K562 (cell line): ENCODE measurements around the gene AFDN. TPM values are rescaled to one million over a fixed set of nuclear protein-coding genes. Genes with fewer than 3 reads are reported as not detected.

Experiments
- ATAC-seq: fragments of 200-7000 bp; cut with Tn5 transposase; 3 replicates; pipeline ENCODE4 v1.9.1; 2020; ENCODE audit warnings: moderate library complexity
- BruUV-seq: library from RNA; stranded (reverse); fragments of 400-500 nt; replicated peaks from 2 replicates; lab custom pipeline; 2021; lab: Mats Ljungman, UMichigan
- CTCF ChIA-PET: fragments of 300-600 bp; formaldehyde crosslinking; extraction: SDS; loops from one replicate; lab custom pipeline; 2021; ENCODE audit warnings: low intra/inter-chr PET ratio; lab: Yijun Ruan, JAX
- POLR2A ChIA-PET: fragments of 300-600, 350-650 bp; sonication (Branson Sonifier 250); formaldehyde crosslinking; extraction: SDS; loops from one replicate; lab custom pipeline; 2021; ENCODE audit warnings: antibody characterized with exemption, inconsistent platforms; lab: Yijun Ruan, JAX
- DNase-seq, 4 experiments: peaks; one replicate each; pipeline versions ENCODE4 v3.0.0 to v3.0.0-alpha.2; 2011 to 2018; ENCODE audit warnings: low spot score in 3 of 4, mixed read lengths in 3 of 4; ENCODE audit errors: extremely low read depth in 1 of 4
- FAIRE-seq: peaks from 2 replicates; lab custom pipeline; 2011; peaks lifted over from hg19 to GRCh38; lab: Jason Lieb, UNC
- H2AFZ ChIP-seq: 2 replicates; pipeline ENCODE4 v1.6.0; 2011; ENCODE audit warnings: low read depth, low read length, control low read depth, inconsistent platforms
- H3K27ac ChIP-seq: fragments of 200-600 bp; 3 replicates; pipeline ENCODE4 v1.8.0; 2011; ENCODE audit warnings: low read depth, mild to moderate bottlenecking, control low read depth, inconsistent platforms, low read length, moderate library complexity, mixed read lengths; ENCODE audit errors: extremely low read depth
- H3K27me3 ChIP-seq, 2 experiments: fragments of 300-600 bp in 1 of 2; 2 replicates in 1 of 2; 3 replicates in 1 of 2; pipeline versions ENCODE4 v1.6.0 to v1.8.0; 2011; ENCODE audit warnings: inconsistent platforms in 2 of 2, low read length in 2 of 2, mild to moderate bottlenecking in 1 of 2, mixed read lengths in 1 of 2, moderate library complexity in 1 of 2; ENCODE audit not compliant: control insufficient read depth in 2 of 2, insufficient read depth in 2 of 2
- H3K36me3 ChIP-seq: fragments of 300-600 bp; 3 replicates; pipeline ENCODE4 v1.8.0; 2011; ENCODE audit warnings: mild to moderate bottlenecking, low read length, inconsistent platforms; ENCODE audit not compliant: control insufficient read depth, insufficient read depth
- H3K4me1 ChIP-seq, 2 experiments: fragments of 200-600 bp in 1 of 2; replicated peaks in 1 of 2; 2 replicates in 1 of 2; 3 replicates in 1 of 2; pipeline versions ENCODE4 v1.5.1 to v1.8.0; 2011; ENCODE audit warnings: inconsistent platforms in 2 of 2, low read length in 2 of 2, mild to moderate bottlenecking in 1 of 2, mixed read lengths in 1 of 2, moderate library complexity in 1 of 2; ENCODE audit not compliant: control insufficient read depth in 2 of 2, insufficient read depth in 2 of 2
- H3K4me2 ChIP-seq: 2 replicates; pipeline ENCODE4 v1.6.1; 2011; ENCODE audit warnings: low read length, control low read depth, inconsistent platforms, mixed read lengths; ENCODE audit not compliant: insufficient read depth
- H3K4me3 ChIP-seq: fragments of 200-600 bp; sonication (generic), shearing (Covaris generic); 2 replicates; pipeline ENCODE4 v1.5.1; 2016; ENCODE audit warnings: control low read depth, inconsistent platforms
- H3K79me2 ChIP-seq: fragments of 200-600 bp; 3 replicates; pipeline ENCODE4 v1.8.0; 2011; ENCODE audit warnings: low read length, inconsistent platforms; ENCODE audit not compliant: control insufficient read depth, insufficient read depth
- H3K9ac ChIP-seq, 2 experiments: 2 replicates each; pipeline versions ENCODE4 v1.6.0 to v1.6.1; 2011; ENCODE audit warnings: low read depth in 2 of 2, low read length in 2 of 2, control low read depth in 1 of 2, inconsistent platforms in 1 of 2, mild to moderate bottlenecking in 1 of 2, mixed read lengths in 1 of 2; ENCODE audit not compliant: insufficient read depth in 1 of 2
- H3K9me1 ChIP-seq: one replicate; pipeline ENCODE4 v1.6.0; 2011; ENCODE audit warnings: inconsistent platforms, mild to moderate bottlenecking, low read length, moderate library complexity; ENCODE audit not compliant: control insufficient read depth, insufficient read depth
- H3K9me3 ChIP-seq: replicated peaks from 2 replicates; pipeline ENCODE4 v1.5.1; 2011; ENCODE audit warnings: low read depth, low read length, inconsistent platforms; ENCODE audit not compliant: control insufficient read depth, insufficient read depth
- H4K20me1 ChIP-seq: replicated peaks from 2 replicates; pipeline ENCODE4 v1.6.1; 2011; ENCODE audit warnings: low read length, inconsistent platforms, mixed read lengths; ENCODE audit not compliant: control insufficient read depth, insufficient read depth
- COPS2 ChIP-seq: fragments of 450-650 bp; conservative IDR thresholded peaks from 2 replicates; pipeline ENCODE4 v1.6.1; 2016; ENCODE audit warnings: mild to moderate bottlenecking, moderate library complexity
- DLX4 ChIP-seq: fragments of 250-450 bp; sonication (Bioruptor Pico); IDR thresholded peaks from 2 replicates; pipeline ENCODE4 v1.6.1; 2021; ENCODE audit warnings: mild to moderate bottlenecking
- EGR1 ChIP-seq: fragments of 450-650 bp; conservative IDR thresholded peaks from 2 replicates; pipeline ENCODE4 v1.6.1; 2017; ENCODE audit warnings: mild to moderate bottlenecking
- HINFP ChIP-seq: fragments of 450-650 bp; conservative IDR thresholded peaks from 2 replicates; pipeline ENCODE4 v1.6.1; 2016; ENCODE audit warnings: missing genetic modification characterization, low read depth, mild to moderate bottlenecking, control low read depth, missing compliant biosample characterization
- HNRNPL ChIP-seq: fragments of 200-400 bp; formaldehyde crosslinking; IDR thresholded peaks from 2 replicates; pipeline ENCODE4 v1.6.1; 2017; ENCODE audit warnings: low read depth, mild to moderate bottlenecking, low read length
- RBM25 ChIP-seq: fragments of 200-400 bp; formaldehyde crosslinking; IDR thresholded peaks from 2 replicates; pipeline ENCODE4 v1.6.1; 2018; ENCODE audit warnings: low read length, low read depth, moderate library complexity; ENCODE audit not compliant: severe bottlenecking
- SUPT5H ChIP-seq: fragments of 450-650 bp; IDR thresholded peaks from 2 replicates; pipeline ENCODE4 v1.6.1; 2016
- XRCC3 ChIP-seq: fragments of 450-650 bp; IDR thresholded peaks from 2 replicates; pipeline ENCODE4 v1.6.1; 2017; ENCODE audit warnings: mild to moderate bottlenecking, moderate library complexity
- ZC3H8 ChIP-seq: fragments of 450-650 bp; IDR thresholded peaks from 2 replicates; pipeline ENCODE4 v1.6.1; 2017
- ZKSCAN1 ChIP-seq: fragments of 150-350 bp; IDR thresholded peaks from 2 replicates; pipeline ENCODE4 v1.6.1; 2016; ENCODE audit warnings: low read depth, low read length
- WGBS: fragments of 100-300 bp; shearing (Covaris generic); methylation state at CpG from one replicate; pipeline ENCODE4 v1.1.6; 2016; ENCODE audit warnings: low coverage, mixed read lengths; ENCODE audit not compliant: insufficient coverage; ENCODE audit errors: missing lambda C conversion rate; 5-methylcytosine and 5-hydroxymethylcytosine counted together
- in situ Hi-C: fragments of 300-500 bp; cut with MboI; formaldehyde crosslinking; loops from 4 replicates; pipeline ENCODE4 v1.15.0; 2018; ENCODE audit warnings: inconsistent platforms, mixed read lengths
- intact Hi-C: fragments of 100-400 bp; cut with micrococcal nuclease; formaldehyde crosslinking; loops from 2 replicates; pipeline ENCODE4 v1.14.2; 2022
- polyA plus RNA-seq, 8 experiments: library from polyadenylated mRNA; depleted of rRNA in 4 of 8; stranded (reverse) in 5 of 8; unstranded in 3 of 8; fragments of >200 nt; fragmentation: Nextera tagmentation in 2 of 8; fragmentation: Illumina TruSeq in 1 of 8; extraction: Ambion mirVana in 2 of 8; extraction: Trizol in 1 of 8; gene quantifications; 2 replicates each; pipeline versions ENCODE4 v1.2.1 to v1.2.3, GENCODE V29; 2011 to 2014; ENCODE audit warnings: inconsistent platforms in 1 of 8, missing spikeins in 1 of 8
- total RNA-seq, 7 experiments: library from RNA; depleted of rRNA in 6 of 7; stranded (reverse); fragments of >200 nt in 6 of 7; fragmentation: Illumina TruSeq in 2 of 7; extraction: Trizol in 2 of 7; gene quantifications; 2 replicates each; pipeline versions ENCODE4 v1.2.1 to v1.2.3, GENCODE V29; 2011 to 2021; ENCODE audit warnings: low replicate concordance in 1 of 7

AFDN gene
- total and polyA plus RNA-seq, 9 of the 15 experiments (the other 6 are each of a cell fraction or from before 2014, with no cell fraction given) = 7.2 to 129 (median 105) TPM

- H3K27me3 ChIP-seq = no peaks in the 10 kb centered on the region
- FAIRE-seq (no peak), DNase-seq (no peak), ATAC-seq (no peak)
- 0 out of 2 replicates have a peak, but pooled peaks cover 5% of the 10 kb centered on the region for H4K20me1 ChIP-seq
- CTCF ChIA-PET = no interaction called here
- TF ChIP-seq COPS2 (no peak), HINFP (no peak), RBM25 (no peak), DLX4 (no peak), HNRNPL (no peak), EGR1 (no peak), ZKSCAN1 (no peak), XRCC3 (no peak), ZC3H8 (no peak), SUPT5H (no peak)
- no peak overlapping the region for H3K4me3 ChIP-seq
- H3K79me2 ChIP-seq = no peaks in the 10 kb centered on the region
- no peaks in the 10 kb centered on the region for H3K9me1 ChIP-seq
- H3K4me1 ChIP-seq = peaks cover 0 to 5% of the 10 kb centered on the region in 2 experiments; a peak in 1 of 5 replicates
- no peak overlapping the region for H3K9ac ChIP-seq
- POLR2A ChIA-PET = interaction anchor here (1.5 kb wide), 1 partner anchor 9 kb away, joined by 3 read pairs; no protein-coding TSS in a partner anchor
- in situ Hi-C loops = no loop called here
- no peak overlapping the region for H3K4me2 ChIP-seq
- peaks cover 76% of the 10 kb centered on the region for H3K36me3 ChIP-seq
- no peak overlapping the region for H2AFZ ChIP-seq
- intact Hi-C loops = no loop called here
- WGBS = 93% methylated on average over 5 of the region's 5 CpGs
- no TSS peak for BruUV-seq
- no peak overlapping the region for H3K27ac ChIP-seq
- H3K9me3 ChIP-seq = no peaks in the 10 kb centered on the region
Measured at GRCh38 chr6:167953551-167953950, 126.8 kb downstream of the AFDN start.
